Cardiac fibroblast (primary cell): ENCODE results near the gene LRMDA.

Experiments
- DNase-seq, 2 donors: peaks; one replicate each; pipeline versions ENCODE4 v3.0.0 to v3.0.0-alpha.2; 2010; ENCODE audit warnings: low read depth in 2 of 2
- H3K4me3 ChIP-seq, 2 donors: replicated peaks in 1 of 2; 1 replicate in 1 of 2; 2 replicates in 1 of 2; pipeline ENCODE4 v1.5.1; 2011; ENCODE audit warnings: low read depth in 2 of 2, low read length in 2 of 2, mild to moderate bottlenecking in 2 of 2, moderate library complexity in 1 of 2
- CTCF ChIP-seq: IDR thresholded peaks from one replicate; pipeline ENCODE4 v1.5.1; 2011; ENCODE audit warnings: low read depth, mild to moderate bottlenecking, low read length, inconsistent platforms

LRMDA gene

GRCh38 chr10:76318211-76318610, 886.8 kb downstream of the LRMDA start:
- DNase-seq: no peak
- no peak for TF ChIP-seq CTCF
- H3K4me3 ChIP-seq: no peak overlapping the region

- DNase-seq: no peak
- H3K4me3 ChIP-seq: no peak overlapping the region
- no peak for TF ChIP-seq CTCF
Measured at GRCh38 chr10:76319661-76320060, 888.2 kb downstream of the LRMDA start.

- no peak for DNase-seq
- H3K4me3 ChIP-seq: no peak overlapping the region
- no peak for TF ChIP-seq CTCF
Measured at GRCh38 chr10:76324283-76324682, 892.9 kb downstream of the LRMDA start.

DNA sequence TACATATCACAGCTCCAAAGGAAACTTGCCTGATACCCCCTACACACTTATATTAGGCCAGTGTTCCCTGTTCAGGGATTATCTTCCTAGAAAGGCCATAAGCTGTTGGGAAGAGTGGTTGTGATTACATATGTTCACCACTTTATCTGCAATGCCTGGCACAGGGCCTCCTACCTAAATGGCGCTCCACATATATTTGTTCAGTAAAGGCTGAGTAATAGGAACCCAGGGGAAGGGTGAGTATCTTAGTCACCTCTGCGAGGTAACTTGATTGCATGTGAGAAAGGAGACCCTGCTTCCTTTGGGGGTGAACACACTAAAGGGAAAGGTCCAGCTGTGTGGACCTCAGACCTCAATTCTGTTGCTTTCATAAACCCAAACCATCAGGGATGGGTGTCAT, 896.0 kb downstream of the LRMDA start:
- no peak for TF ChIP-seq CTCF
- DNase-seq: no peak
- H3K4me3 ChIP-seq: no peak overlapping the region

DNA sequence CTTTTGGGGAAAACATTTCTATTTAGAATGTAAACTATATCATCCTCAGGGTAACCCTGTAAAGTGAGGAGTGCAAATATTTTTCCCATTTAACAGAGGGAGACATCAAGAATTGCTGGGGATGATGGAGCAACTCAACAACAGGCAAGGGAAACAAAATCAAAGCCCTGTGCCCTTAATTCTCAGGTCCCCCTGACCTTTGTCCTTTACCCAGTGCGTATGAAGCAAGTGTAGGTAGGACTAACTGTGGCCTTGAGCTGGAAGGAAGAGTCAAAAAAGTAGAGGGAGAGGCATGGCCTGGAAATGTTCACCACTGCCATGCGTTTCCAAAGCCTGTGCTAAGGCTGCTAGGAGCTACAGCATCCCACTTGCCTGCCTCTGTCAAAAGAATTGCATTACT, 896.9 kb downstream of the LRMDA start:
- TF ChIP-seq CTCF: no peak
- H3K4me3 ChIP-seq: no peak overlapping the region
- DNase-seq: no peak

DNA sequence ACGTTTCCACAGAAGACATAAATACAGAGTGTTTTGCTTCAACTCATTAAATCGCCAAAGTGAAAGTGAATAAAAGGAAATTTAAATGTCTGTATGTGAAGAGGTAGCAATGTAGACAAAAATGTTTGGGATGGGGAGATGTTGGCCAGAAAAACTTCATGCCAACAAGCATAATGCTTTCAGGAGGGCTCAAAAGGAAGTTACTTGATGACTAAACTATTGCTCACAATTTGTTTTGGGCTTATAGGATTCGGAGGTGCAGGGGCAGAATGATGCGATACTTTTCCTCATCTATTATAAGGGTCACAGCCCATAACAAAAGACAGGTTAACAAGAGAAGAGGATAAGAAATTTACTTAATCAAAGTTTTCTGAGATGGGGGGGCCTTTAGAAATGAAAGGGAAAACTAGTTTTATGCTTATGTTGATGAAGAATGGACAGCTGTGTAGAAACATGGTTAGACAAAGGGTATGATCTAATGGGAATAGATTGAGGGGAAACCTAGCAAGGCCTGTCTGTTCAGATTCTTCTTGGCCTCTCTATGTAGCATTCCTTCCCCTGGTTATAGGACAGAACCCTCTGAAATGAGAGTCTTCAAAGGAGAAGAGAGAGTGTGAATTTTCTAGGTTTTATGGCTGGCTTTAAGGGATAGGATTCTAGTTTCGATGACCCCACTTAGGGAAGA, 898.6 kb downstream of the LRMDA start:
- no peak for TF ChIP-seq CTCF
- no peak overlapping the region for H3K4me3 ChIP-seq
- DNase-seq: peak; percentile 29 to 72

GRCh38 chr10:76331742-76332141, 900.3 kb downstream of the LRMDA start:
- TF ChIP-seq CTCF: no peak
- DNase-seq: no peak
- H3K4me3 ChIP-seq: no peak overlapping the region
